HepG2 (cell line): ENCODE results near the gene CFAP99. TPM values are rescaled to one million over a fixed set of nuclear protein-coding genes. Genes with fewer than 3 reads are reported as not detected.

Experiments
- ATAC-seq: fragments of 200-7000 bp; cut with Tn5 transposase; 3 replicates; pipeline ENCODE4 v1.9.1; 2020; ENCODE audit warnings: mild to moderate bottlenecking, moderate library complexity
- BruUV-seq: library from RNA; stranded (reverse); fragments of 400-500 nt; replicated peaks from 2 replicates; lab custom pipeline; 2021; lab: Mats Ljungman, UMichigan
- CTCF ChIA-PET: fragments of 300-600 bp; formaldehyde crosslinking; extraction: SDS; loops from one replicate; lab custom pipeline; 2021; ENCODE audit warnings: low total read pairs, inconsistent platforms, low intra/inter-chr PET ratio; lab: Yijun Ruan, JAX
- POLR2A ChIA-PET: fragments of 350-600 bp; sonication (Branson Sonifier 250); formaldehyde crosslinking; loops from one replicate; lab custom pipeline; 2020; ENCODE audit warnings: antibody characterized with exemption, inconsistent platforms; lab: Yijun Ruan, JAX
- DNase-seq: peaks from one replicate; pipeline ENCODE4 v3.0.0-alpha.2; 2015; ENCODE audit warnings: low spot score
- FAIRE-seq: peaks from 3 replicates; lab custom pipeline; 2011; peaks lifted over from hg19 to GRCh38; lab: Jason Lieb, UNC
- H2AFZ ChIP-seq: one replicate; pipeline ENCODE4 v1.6.1; 2011; ENCODE audit warnings: low read length, inconsistent platforms
- H3K27ac ChIP-seq: fragments of 300-600 bp; 3 replicates; pipeline ENCODE4 v1.8.0; 2011; ENCODE audit warnings: mixed run types, mild to moderate bottlenecking, mixed read lengths, low read length, inconsistent platforms; ENCODE audit not compliant: insufficient read depth; ENCODE audit errors: extremely low read length
- H3K27me3 ChIP-seq, 2 experiments: fragments of 200-600 bp in 1 of 2; 2 replicates in 1 of 2; 3 replicates in 1 of 2; pipeline versions ENCODE4 v1.6.0 to v1.8.0; 2011; ENCODE audit warnings: low read length in 2 of 2, mild to moderate bottlenecking in 2 of 2, moderate library complexity in 2 of 2, inconsistent platforms in 1 of 2; ENCODE audit not compliant: insufficient read depth in 2 of 2, control insufficient read depth in 1 of 2
- H3K36me3 ChIP-seq, 2 experiments: fragments of 200-600 bp in 1 of 2; replicated peaks in 1 of 2; 2 replicates in 1 of 2; 3 replicates in 1 of 2; pipeline versions ENCODE4 v1.5.1 to v1.8.0; 2011; ENCODE audit warnings: low read length in 2 of 2, inconsistent platforms in 1 of 2; ENCODE audit not compliant: insufficient read depth in 2 of 2, control insufficient read depth in 1 of 2
- H3K4me1 ChIP-seq: 2 replicates; pipeline ENCODE4 v1.5.1; 2012; ENCODE audit warnings: low read length, inconsistent platforms; ENCODE audit not compliant: insufficient read depth
- H3K4me2 ChIP-seq: 2 replicates; pipeline ENCODE4 v1.6.0; 2011; ENCODE audit warnings: low read depth, low read length, inconsistent platforms
- H3K4me3 ChIP-seq, 3 experiments: fragments of 200-600 bp in 1 of 3; sonication (generic), shearing (Covaris generic) in 1 of 3; replicated peaks in 1 of 3; 2 replicates each; pipeline ENCODE4 v1.5.1; 2011 to 2016; ENCODE audit warnings: low read length in 3 of 3, inconsistent platforms in 2 of 3, low read depth in 2 of 3, mild to moderate bottlenecking in 2 of 3, control low read depth in 1 of 3, mixed read lengths in 1 of 3; ENCODE audit not compliant: insufficient read depth in 1 of 3
- H3K79me2 ChIP-seq: one replicate; pipeline ENCODE4 v1.6.1; 2011; ENCODE audit warnings: low read length, inconsistent platforms; ENCODE audit not compliant: insufficient read depth
- H3K9ac ChIP-seq: 2 replicates; pipeline ENCODE4 v1.6.0; 2011; ENCODE audit warnings: mild to moderate bottlenecking, low read depth, low read length, inconsistent platforms; ENCODE audit not compliant: insufficient read depth
- H3K9me3 ChIP-seq: 2 replicates; pipeline ENCODE4 v1.5.1; 2012; ENCODE audit warnings: mild to moderate bottlenecking, low read length
- H4K20me1 ChIP-seq: 2 replicates; pipeline ENCODE4 v1.6.0; 2011; ENCODE audit warnings: inconsistent platforms, mild to moderate bottlenecking, low read length, moderate library complexity; ENCODE audit not compliant: insufficient read depth
- AHDC1 ChIP-seq: sonication (generic); formaldehyde crosslinking; IDR thresholded peaks from 2 replicates; pipeline ENCODE4 v1.5.1; 2020; ENCODE audit warnings: mild to moderate bottlenecking, missing genetic modification reagents, borderline replicate concordance
- ELK4 ChIP-seq: sonication (generic); formaldehyde crosslinking; IDR thresholded peaks from 2 replicates; pipeline ENCODE4 v1.9.0; 2021; ENCODE audit warnings: missing genetic modification reagents, borderline replicate concordance
- KDM6A ChIP-seq: IDR thresholded peaks from 2 replicates; pipeline ENCODE4 v1.6.1; 2016; ENCODE audit warnings: low read depth
- NFKBIZ ChIP-seq: IDR thresholded peaks from 2 replicates; pipeline ENCODE4 v1.6.1; 2018; ENCODE audit warnings: missing genetic modification reagents, missing compliant biosample characterization
- ZBTB21 ChIP-seq: sonication (generic); formaldehyde crosslinking; IDR thresholded peaks from 2 replicates; pipeline ENCODE4 v1.4.0; 2020; ENCODE audit warnings: missing genetic modification reagents
- ZBTB46 ChIP-seq: sonication (generic); formaldehyde crosslinking; IDR thresholded peaks from 2 replicates; pipeline ENCODE4 v1.4.0; 2020; ENCODE audit warnings: mild to moderate bottlenecking, missing genetic modification reagents, borderline replicate concordance
- ZNF660 ChIP-seq: sonication (generic); formaldehyde crosslinking; IDR thresholded peaks from 2 replicates; pipeline ENCODE4 v1.5.1; 2020; ENCODE audit warnings: mild to moderate bottlenecking, low read depth, missing genetic modification reagents, borderline replicate concordance
- ZNF879 ChIP-seq: sonication (generic); formaldehyde crosslinking; IDR thresholded peaks from 2 replicates; pipeline ENCODE4 v1.8.1; 2023; ENCODE audit warnings: missing genetic modification reagents
- WGBS: methylation state at CpG from one replicate; pipeline ENCODE4 v1.1.6; 2017; ENCODE audit warnings: low lambda C conversion rate; 5-methylcytosine and 5-hydroxymethylcytosine counted together
- in situ Hi-C: cut with HindIII; loops from 2 replicates; pipeline ENCODE4 v1.10.0; 2017; ENCODE audit warnings: low pct_unique_long_range_greater_than_20kb; ENCODE audit not compliant: extremely low pct_ligation_motif_present
- intact Hi-C: fragments of 100-400 bp; cut with micrococcal nuclease; formaldehyde crosslinking; loops from one replicate; pipeline ENCODE4 v1.10.0; 2022; ENCODE audit not compliant: unreplicated experiment
- polyA plus RNA-seq, 8 experiments: library from polyadenylated mRNA; depleted of rRNA in 3 of 8; stranded (reverse) in 7 of 8; unstranded in 1 of 8; fragments of >200 nt; fragmentation: Illumina TruSeq in 4 of 8; extraction: Trizol in 4 of 8; gene quantifications; 2 replicates each; pipeline versions ENCODE4 v1.2.1 to v1.2.3, GENCODE V29; 2011 to 2016; ENCODE audit warnings: low read depth in 4 of 8, missing spikeins in 1 of 8, mixed read lengths in 1 of 8; ENCODE audit not compliant: insufficient read depth in 1 of 8
- total RNA-seq, 5 experiments: library from RNA; depleted of rRNA; stranded (reverse); fragments of >200 nt; fragmentation: Illumina TruSeq; extraction: Trizol; gene quantifications; 2 replicates each; pipeline ENCODE4 v1.2.3, GENCODE V29; 2016; ENCODE audit warnings: low read depth in 1 of 5

The CFAP99 gene
- total and polyA plus RNA-seq, 2 of the 13 experiments (the other 11 are each of a cell fraction or from before 2014, with no cell fraction given): not detected

- no peak for ATAC-seq
- no peaks in the 10 kb centered on the region for H3K79me2 ChIP-seq
- no peak overlapping the region for H3K9ac ChIP-seq
- TF ChIP-seq ZNF660 (no peak), ELK4 (CRISPR knock-in tag) (no peak)
- TF ChIP-seq, all 625 proteins: peak for 0
- H4K20me1 ChIP-seq: no peaks in the 10 kb centered on the region
- H3K4me1 ChIP-seq: peaks cover 27% of the 10 kb centered on the region
- H3K27ac ChIP-seq: no peak overlapping the region
- 35% methylated on average over 16 of the region's 20 CpGs for WGBS
- H3K36me3 ChIP-seq: no peaks in the 10 kb centered on the region
- CTCF ChIA-PET: no interaction called here
- FAIRE-seq: no peak
- DNase-seq: no peak
- H3K27me3 ChIP-seq: peaks cover 12 to 73% of the 10 kb centered on the region in 2 experiments
- intact Hi-C loops (no loop called here), in situ Hi-C loops (no loop called here)
- BruUV-seq: no TSS peak
- POLR2A ChIA-PET: no interaction called here
- no peak overlapping the region for H3K4me3 ChIP-seq
- no peak overlapping the region for H2AFZ ChIP-seq
- H3K4me2 ChIP-seq: no peak overlapping the region
- no peaks in the 10 kb centered on the region for H3K9me3 ChIP-seq
Measured at GRCh38 chr4:2397596-2398379, 21.0 kb upstream of the CFAP99 start.

GRCh38 chr4:2399216-2399615 is 19.5 kb upstream of the CFAP99 start:
- 5% methylated on average over 4 of the region's 10 CpGs for WGBS
- ChIA-PET POLR2A (no interaction called here), CTCF (no interaction called here)
- H3K9ac ChIP-seq: no peak overlapping the region
- ATAC-seq: no peak
- H3K27me3 ChIP-seq: peaks cover 15 to 67% of the 10 kb centered on the region in 2 experiments
- no peak overlapping the region for H3K4me2 ChIP-seq
- no peak overlapping the region for H3K4me3 ChIP-seq
- H3K27ac ChIP-seq: no peak overlapping the region
- no peaks in the 10 kb centered on the region for H3K9me3 ChIP-seq
- intact Hi-C loops: no loop called here
- no TSS peak for BruUV-seq
- H3K36me3 ChIP-seq: no peaks in the 10 kb centered on the region
- peaks cover 18% of the 10 kb centered on the region for H3K4me1 ChIP-seq
- no peak overlapping the region for H2AFZ ChIP-seq
- H4K20me1 ChIP-seq: no peaks in the 10 kb centered on the region; the same call in 1 of the 2 replicates
- no peaks in the 10 kb centered on the region for H3K79me2 ChIP-seq
- no peak for FAIRE-seq
- in situ Hi-C loops: no loop called here
- DNase-seq: no peak
- no peak for TF ChIP-seq NFKBIZ (CRISPR knock-in tag)
- TF ChIP-seq KDM6A: no peak
- no peak for TF ChIP-seq ZBTB21
- TF ChIP-seq ZBTB46 (CRISPR knock-in tag): no peak
- TF ChIP-seq AHDC1 (CRISPR knock-in tag): no peak
- no peak for TF ChIP-seq ZNF879 (CRISPR knock-in tag)
